ENCODE data around the gene TRAPPC2. TPM values are rescaled to one million over a fixed set of nuclear protein-coding genes. Genes with fewer than 3 reads are reported as not detected.

TRAPPC2 gene
- total RNA-seq, 1 experiment from 2014 or later = 19.0 TPM

DNA sequence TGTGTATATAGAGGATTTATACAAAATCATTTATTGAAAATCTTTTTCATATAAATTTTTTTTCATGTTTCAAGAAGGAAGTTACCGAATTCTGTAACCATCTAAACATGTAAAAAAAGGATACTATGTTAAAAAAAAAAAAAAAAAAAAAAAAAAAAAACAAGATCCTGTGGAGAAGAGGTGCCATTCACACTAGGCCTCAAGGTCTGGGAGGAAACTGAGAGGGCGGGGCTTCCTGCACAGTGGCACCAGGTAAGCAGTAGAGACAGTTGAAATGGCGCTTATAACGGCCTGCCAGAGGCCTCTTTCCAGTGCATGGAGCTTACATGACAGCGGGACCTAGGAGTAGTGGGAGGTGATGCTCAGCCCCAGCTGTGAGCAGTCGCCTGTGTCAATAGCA lies 17.5 kb downstream of the TRAPPC2 start:
- in situ Hi-C loops (cut with HindIII; ENCODE audit: low pct_unique_long_range_greater_than_20kb, low sequenced_read_pairs) = no loop called here
- no peak for DNase-seq (ENCODE audit: low read depth, low spot score)

DNA sequence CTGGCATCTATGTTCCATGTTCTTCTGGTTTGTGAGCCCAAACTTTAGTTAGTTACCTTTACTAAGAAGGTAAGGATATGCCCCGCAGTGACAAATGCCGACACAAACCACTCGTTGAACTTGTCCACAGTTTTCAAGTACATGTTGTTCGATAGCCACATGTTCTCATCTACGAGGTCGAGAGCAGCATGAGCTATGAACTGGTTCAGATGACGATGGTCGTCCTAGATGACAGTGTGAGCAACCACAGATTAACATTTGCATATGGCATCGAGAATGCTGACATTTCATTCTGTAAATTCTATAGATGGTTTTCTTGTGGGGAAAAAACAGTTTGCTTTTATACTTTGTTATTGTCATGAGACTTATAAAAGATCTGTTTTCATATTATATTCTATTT lies 18.0 kb downstream of the TRAPPC2 start:
- in situ Hi-C loops (cut with HindIII; ENCODE audit: low pct_unique_long_range_greater_than_20kb, low sequenced_read_pairs) = no loop called here

DNA sequence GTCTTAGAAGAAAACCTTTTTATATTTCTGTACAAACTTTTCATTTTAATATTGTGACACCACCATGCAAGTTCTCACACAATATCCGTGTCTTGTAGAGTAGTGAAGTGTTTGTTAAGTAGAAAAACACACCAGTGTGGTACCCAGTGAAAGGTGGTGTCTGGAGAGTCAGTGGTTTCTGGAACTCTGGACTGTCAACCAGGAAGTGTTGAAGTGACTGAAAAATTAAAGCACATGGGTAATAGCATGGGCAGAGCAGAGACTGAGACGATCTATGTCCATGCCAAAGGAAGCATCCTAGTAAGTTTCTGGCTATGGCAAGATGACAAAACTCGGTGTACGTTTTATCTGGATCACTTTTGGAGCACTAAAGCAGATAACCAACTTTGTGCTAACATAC lies 23.3 kb downstream of the TRAPPC2 start:
- DNase-seq (ENCODE audit: low read depth, low spot score) = no peak
- in situ Hi-C loops (cut with HindIII; ENCODE audit: low pct_unique_long_range_greater_than_20kb, low sequenced_read_pairs) = no loop called here

More for the DNA sequence above, 18.0 kb downstream of the TRAPPC2 start:
- no peak for DNase-seq (ENCODE audit: low read depth, low spot score)

GRCh38 chrX:13703589-13703988 lies 30.8 kb downstream of the TRAPPC2 start:
- in situ Hi-C loops (cut with HindIII; ENCODE audit: low pct_unique_long_range_greater_than_20kb, low sequenced_read_pairs) = no loop called here
- DNase-seq (ENCODE audit: low read depth, low spot score) = no peak

DNA sequence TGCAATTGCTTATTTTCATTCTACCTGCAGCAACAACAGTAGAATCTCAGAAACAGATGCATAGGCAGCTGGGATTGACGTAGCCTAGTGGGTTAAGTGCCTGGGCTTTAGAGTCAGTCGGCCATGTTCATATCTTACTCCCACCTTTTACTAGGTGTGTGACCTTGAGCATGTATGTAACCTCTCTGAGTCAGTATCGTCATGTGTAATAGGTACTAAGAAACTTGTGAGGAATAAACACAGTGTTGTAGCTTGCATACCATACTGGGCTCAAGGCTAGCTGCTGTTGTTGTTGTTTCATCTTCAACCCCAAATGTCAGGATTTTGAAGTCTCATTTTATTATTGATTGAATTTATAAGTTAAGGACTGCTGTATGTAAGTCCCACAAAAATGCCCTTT lies 31.3 kb downstream of the TRAPPC2 start:
- in situ Hi-C loops (cut with HindIII; ENCODE audit: low pct_unique_long_range_greater_than_20kb, low sequenced_read_pairs) = no loop called here
- DNase-seq (ENCODE audit: low read depth, low spot score) = no peak

DNA sequence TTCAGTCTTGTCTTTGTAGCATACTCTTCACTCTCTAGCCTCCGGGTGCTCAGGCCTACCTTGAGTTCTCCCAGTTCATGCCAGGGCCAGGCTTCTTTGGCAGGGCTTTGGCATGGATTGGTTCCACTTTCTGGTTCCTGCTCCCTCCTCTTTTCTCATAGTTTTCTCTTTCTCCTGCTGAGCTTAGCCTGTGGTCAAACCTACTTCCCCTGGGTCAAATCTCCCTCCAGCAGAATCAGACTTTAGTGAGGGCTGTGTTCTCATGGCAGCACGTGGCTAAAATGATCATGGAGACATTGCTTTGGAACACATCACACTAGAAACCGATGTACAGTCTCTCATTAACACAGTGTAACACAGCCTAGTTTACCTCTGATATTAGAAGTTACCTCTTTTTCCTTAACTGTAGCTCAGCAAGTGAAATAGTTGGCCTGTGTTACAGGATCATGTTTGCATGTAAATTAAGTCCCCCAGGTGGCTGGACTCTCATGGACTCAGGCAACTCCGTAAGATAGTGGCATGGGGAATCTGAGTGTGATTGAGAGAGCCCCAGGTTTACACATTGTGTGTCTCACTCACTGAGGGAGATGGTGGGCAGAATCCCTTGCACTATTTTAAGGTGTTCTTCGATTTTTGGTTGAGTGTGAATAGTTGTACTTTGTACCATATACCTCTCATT lies 32.2 kb downstream of the TRAPPC2 start:
- in situ Hi-C loops (cut with HindIII; ENCODE audit: low pct_unique_long_range_greater_than_20kb, low sequenced_read_pairs) = no loop called here
- DNase-seq (ENCODE audit: low read depth, low spot score) = no peak

- no peak for DNase-seq (ENCODE audit: low read depth, low spot score)
- in situ Hi-C loops (cut with HindIII; ENCODE audit: low pct_unique_long_range_greater_than_20kb, low sequenced_read_pairs) = no loop called here
These were observed 34.0 kb downstream of the TRAPPC2 start for GRCh38 chrX:13700380-13700779.

GRCh38 chrX:13699183-13699826 lies 35.1 kb downstream of the TRAPPC2 start:
- in situ Hi-C loops (cut with HindIII; ENCODE audit: low pct_unique_long_range_greater_than_20kb, low sequenced_read_pairs) = no loop called here
- DNase-seq (ENCODE audit: low read depth, low spot score) = no peak

- no peak for DNase-seq (ENCODE audit: low read depth, low spot score)
- in situ Hi-C loops (cut with HindIII; ENCODE audit: low pct_unique_long_range_greater_than_20kb, low sequenced_read_pairs) = no loop called here
These were observed 36.0 kb downstream of the TRAPPC2 start for GRCh38 chrX:13698432-13698831.

DNA sequence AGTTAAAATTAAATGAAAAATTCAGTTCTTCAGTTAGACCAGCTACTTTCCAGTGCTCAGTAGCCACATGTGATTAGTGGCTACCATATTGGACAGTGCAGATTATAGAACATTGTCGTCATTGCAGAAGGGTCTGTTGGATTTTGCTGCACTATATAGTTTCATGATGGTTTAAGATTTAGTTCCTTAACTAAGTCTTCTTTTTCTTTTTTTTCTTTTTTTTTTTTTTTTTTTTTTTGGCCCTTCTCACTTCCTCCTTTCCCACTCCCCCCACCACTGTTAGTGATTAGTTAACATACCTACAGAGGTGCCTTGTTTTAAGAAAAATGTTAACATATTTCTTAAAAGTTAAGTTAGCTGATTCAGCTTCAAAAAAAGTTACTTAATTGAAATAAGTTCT lies 36.4 kb downstream of the TRAPPC2 start:
- in situ Hi-C loops (cut with HindIII; ENCODE audit: low pct_unique_long_range_greater_than_20kb, low sequenced_read_pairs) = no loop called here
- DNase-seq (ENCODE audit: low read depth, low spot score) = no peak

GRCh38 chrX:13697455-13697854 lies 37.0 kb downstream of the TRAPPC2 start:
- in situ Hi-C loops (cut with HindIII; ENCODE audit: low pct_unique_long_range_greater_than_20kb, low sequenced_read_pairs) = no loop called here
- no peak for DNase-seq (ENCODE audit: low read depth, low spot score)

DNA sequence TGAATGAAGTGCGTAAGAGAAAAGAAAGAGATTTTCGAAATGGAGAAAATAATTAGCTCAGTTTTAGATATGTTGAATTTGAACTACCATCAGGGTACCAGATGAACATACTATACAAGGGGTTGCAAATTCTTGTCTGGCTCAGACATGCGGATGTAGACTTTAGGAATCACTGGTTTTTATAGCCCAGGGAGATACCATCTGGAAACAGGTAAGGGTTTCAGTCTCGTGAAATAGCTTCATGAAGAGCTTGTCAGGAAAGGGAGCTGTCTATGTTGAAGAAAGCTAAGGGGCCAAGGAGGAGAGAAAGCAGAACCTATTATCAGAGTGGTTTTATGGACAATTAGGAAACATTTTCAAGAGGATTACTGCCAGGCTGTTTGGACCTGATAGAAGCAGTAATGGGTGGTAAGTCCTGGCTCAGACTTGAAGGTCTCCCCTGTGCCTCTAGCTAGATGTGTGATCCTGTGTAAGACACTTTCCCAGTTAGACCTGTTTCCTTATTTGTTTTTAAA lies 38.8 kb downstream of the TRAPPC2 start:
- in situ Hi-C loops (cut with HindIII; ENCODE audit: low pct_unique_long_range_greater_than_20kb, low sequenced_read_pairs) = no loop called here
- no peak for DNase-seq (ENCODE audit: low read depth, low spot score)

DNA sequence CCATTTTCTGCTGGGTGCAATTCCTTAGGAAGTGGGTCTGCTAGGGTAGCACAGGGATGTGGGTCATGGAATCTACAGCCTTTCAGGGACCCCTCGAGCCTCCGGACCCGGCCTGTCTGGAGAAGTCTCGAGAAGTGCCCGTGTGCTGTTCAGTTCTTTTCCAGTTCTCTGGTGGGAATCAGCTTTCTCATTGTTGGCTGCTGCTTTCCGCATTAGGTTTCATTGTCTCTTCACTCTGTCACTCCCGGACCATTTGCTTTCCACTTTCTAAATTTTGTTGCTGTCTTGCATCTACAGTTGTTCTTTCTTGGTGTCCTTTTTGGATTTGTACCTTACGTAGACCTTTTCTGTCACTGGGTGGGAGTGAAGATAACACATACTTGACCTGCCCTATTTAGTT lies 39.4 kb downstream of the TRAPPC2 start:
- DNase-seq (ENCODE audit: low read depth, low spot score) = no peak
- in situ Hi-C loops (cut with HindIII; ENCODE audit: low pct_unique_long_range_greater_than_20kb, low sequenced_read_pairs) = no loop called here

- in situ Hi-C loops (cut with HindIII; ENCODE audit: low pct_unique_long_range_greater_than_20kb, low sequenced_read_pairs) = no loop called here
- DNase-seq (ENCODE audit: low read depth, low spot score) = no peak
These were observed 40.1 kb downstream of the TRAPPC2 start for GRCh38 chrX:13694359-13694758.

- peak; percentile 39 for DNase-seq (ENCODE audit: low read depth, low spot score)
- in situ Hi-C loops (cut with HindIII; ENCODE audit: low pct_unique_long_range_greater_than_20kb, low sequenced_read_pairs) = no loop called here
These were observed 41.0 kb downstream of the TRAPPC2 start for GRCh38 chrX:13693341-13693961.

GRCh38 chrX:13692771-13693231 lies 41.6 kb downstream of the TRAPPC2 start:
- in situ Hi-C loops (cut with HindIII; ENCODE audit: low pct_unique_long_range_greater_than_20kb, low sequenced_read_pairs) = no loop called here
- no peak for DNase-seq (ENCODE audit: low read depth, low spot score)

DNA sequence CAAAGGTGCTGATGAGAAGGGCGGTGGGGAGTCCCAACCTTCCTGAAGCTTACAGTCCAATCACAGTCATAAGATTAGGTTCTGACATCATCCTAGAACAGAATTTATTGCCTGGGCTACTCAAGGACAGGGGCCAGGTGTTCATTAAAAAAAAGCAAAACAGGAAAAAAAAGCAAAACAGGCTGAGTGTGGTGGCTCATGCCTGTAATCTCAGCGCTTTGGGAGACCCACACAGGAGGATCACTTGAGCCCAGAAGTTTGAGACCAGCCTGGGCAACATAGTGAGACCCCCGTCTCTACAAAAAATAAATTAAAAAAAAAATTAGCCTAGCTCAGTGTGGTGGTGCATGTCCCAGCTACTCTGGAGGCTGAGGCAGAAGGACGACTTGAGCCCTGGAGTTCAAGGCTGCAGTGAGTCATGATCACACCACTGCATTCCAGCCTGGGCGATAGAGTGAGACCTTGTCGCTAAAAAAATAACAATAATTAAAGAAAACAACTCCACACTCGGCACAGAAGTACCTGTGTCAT lies 42.5 kb downstream of the TRAPPC2 start:
- in situ Hi-C loops (cut with HindIII; ENCODE audit: low pct_unique_long_range_greater_than_20kb, low sequenced_read_pairs) = no loop called here
- peak; percentile 10 for DNase-seq (ENCODE audit: low read depth, low spot score)

DNA sequence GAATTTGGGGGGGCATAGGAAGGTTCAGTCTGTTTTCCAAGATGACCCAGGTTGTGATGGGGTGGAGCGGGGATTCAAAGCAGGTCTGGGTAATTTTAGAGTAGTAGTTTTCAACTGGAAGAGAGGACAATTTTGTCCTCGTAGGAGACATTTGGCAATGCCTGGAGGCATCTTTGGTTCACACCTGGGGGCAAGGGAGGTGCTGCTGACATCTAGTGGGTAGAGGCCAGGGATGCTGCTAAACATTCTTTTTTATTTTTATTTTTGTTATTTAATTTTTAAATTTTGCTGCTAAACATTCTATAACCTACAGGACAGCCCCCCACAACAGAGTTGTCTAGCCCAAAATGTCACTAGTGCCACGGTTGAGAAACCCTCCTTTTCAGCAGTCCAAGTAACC lies 43.6 kb downstream of the TRAPPC2 start:
- DNase-seq (ENCODE audit: low read depth, low spot score) = no peak
- in situ Hi-C loops (cut with HindIII; ENCODE audit: low pct_unique_long_range_greater_than_20kb, low sequenced_read_pairs) = no loop called here
